ENCODE measurements around the gene PGM5. TPM values are rescaled to one million over a fixed set of nuclear protein-coding genes. Genes with fewer than 3 reads are reported as not detected.

PGM5 gene
- total and polyA plus RNA-seq, 4 donors = 4.3 to 51.7 (median 12.0) TPM

DNA sequence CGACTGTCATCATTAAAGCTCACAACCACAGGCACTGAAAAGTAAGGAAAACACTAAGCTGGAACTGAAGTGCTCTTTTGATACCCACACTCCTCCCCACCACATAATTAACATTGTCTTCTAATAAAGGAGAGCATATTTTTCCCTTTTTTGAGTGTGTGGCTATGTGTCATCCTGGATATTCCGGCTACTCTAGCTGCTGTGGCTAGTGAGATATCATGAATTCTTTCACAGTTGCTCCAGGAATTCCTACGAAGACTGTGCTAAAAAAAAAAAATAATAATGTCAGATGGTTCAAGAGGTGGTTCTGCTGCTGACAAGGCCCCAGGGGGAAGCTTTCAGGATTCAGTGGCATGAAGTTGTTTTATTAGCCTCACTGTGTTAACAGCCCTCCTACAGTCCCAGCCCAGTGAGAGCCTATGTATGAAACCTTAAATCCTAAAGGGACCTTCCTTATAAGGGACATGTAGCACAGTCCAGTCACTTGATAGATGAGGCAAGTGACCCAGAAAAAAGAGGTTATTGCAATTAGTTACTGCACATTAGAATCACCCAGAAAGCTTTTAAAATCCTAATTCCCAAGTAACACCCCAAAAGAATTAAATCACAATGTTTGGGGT lies 137.7 kb downstream of the PGM5 start:
- H3K9ac ChIP-seq (ENCODE audit: insufficient read depth in 1 of 2, low read length in 2 of 2) = no peak overlapping the region
- no peaks in the 10 kb centered on the region for H3K27me3 ChIP-seq (ENCODE audit: control insufficient read depth in 3 of 3, insufficient read depth in 3 of 3, low read length in 2 of 3)
- TF ChIP-seq, protein P1, sequence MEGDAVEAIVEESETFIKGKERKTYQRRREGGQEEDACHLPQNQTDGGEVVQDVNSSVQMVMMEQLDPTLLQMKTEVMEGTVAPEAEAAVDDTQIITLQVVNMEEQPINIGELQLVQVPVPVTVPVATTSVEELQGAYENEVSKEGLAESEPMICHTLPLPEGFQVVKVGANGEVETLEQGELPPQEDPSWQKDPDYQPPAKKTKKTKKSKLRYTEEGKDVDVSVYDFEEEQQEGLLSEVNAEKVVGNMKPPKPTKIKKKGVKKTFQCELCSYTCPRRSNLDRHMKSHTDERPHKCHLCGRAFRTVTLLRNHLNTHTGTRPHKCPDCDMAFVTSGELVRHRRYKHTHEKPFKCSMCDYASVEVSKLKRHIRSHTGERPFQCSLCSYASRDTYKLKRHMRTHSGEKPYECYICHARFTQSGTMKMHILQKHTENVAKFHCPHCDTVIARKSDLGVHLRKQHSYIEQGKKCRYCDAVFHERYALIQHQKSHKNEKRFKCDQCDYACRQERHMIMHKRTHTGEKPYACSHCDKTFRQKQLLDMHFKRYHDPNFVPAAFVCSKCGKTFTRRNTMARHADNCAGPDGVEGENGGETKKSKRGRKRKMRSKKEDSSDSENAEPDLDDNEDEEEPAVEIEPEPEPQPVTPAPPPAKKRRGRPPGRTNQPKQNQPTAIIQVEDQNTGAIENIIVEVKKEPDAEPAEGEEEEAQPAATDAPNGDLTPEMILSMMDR (IDR thresholded peaks at IDR 0.05; ENCODE audit: control extremely low read depth, extremely low read depth) = no peak
- H3K4me1 ChIP-seq (ENCODE audit: control insufficient read depth in 5 of 5, insufficient read depth in 5 of 5, low read length in 5 of 5) = peaks cover 0 to 26% (median 13%) of the 10 kb centered on the region in 5 donors
- H3K9me3 ChIP-seq (ENCODE audit: control insufficient read depth in 4 of 4, insufficient read depth in 3 of 4, low read length in 3 of 4) = no peaks in the 10 kb centered on the region
- ATAC-seq (ENCODE audit: insufficient read depth, low FRiP score) (no peak), DNase-seq (no peak)
- peaks cover 0 to 11% (median 2%) of the 10 kb centered on the region in 4 donors for H3K36me3 ChIP-seq (ENCODE audit: control insufficient read depth in 4 of 4, insufficient read depth in 4 of 4, low read length in 4 of 4)
- no peak overlapping the region for H3K4me3 ChIP-seq
- no peak overlapping the region for H3K27ac ChIP-seq (ENCODE audit: low read depth in 1 of 2, low read length in 1 of 2)
- WGBS, 2 donors = 77 to 85% methylated on average over 3 of the region's 3 CpGs

DNA sequence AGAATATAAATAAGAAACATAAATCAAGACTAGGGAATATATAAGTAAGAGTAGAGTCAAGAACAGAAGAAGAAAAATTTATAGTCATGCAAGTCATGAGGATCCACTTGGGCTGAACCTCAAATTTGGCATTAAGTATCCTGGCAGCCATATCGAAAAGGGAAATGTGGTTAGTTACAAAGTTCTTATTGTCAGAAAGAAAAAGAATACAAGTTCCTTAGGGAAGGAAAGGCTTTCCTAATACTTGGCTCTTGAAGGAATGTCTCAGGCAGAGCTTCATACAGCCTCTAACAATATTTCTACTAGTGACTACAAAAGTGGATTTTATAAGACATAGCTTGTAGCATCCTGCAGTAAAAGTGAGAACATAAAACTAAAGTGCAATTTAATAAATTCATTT lies 138.8 kb downstream of the PGM5 start:
- no peaks in the 10 kb centered on the region for H3K27me3 ChIP-seq (ENCODE audit: control insufficient read depth in 3 of 3, insufficient read depth in 3 of 3, low read length in 2 of 3)
- no peak overlapping the region for H3K9ac ChIP-seq (ENCODE audit: insufficient read depth in 1 of 2, low read length in 2 of 2)
- WGBS, 2 donors = 69 to 75% methylated on average over 1 of the region's 1 CpG
- no peaks in the 10 kb centered on the region for H3K9me3 ChIP-seq (ENCODE audit: control insufficient read depth in 4 of 4, insufficient read depth in 3 of 4, low read length in 3 of 4)
- ATAC-seq (ENCODE audit: insufficient read depth, low FRiP score) (no peak), DNase-seq (no peak)
- H3K36me3 ChIP-seq (ENCODE audit: control insufficient read depth in 4 of 4, insufficient read depth in 4 of 4, low read length in 4 of 4) = peaks cover 0 to 17% (median 10%) of the 10 kb centered on the region in 4 donors
- no peak overlapping the region for H3K27ac ChIP-seq (ENCODE audit: low read depth in 1 of 2, low read length in 1 of 2)
- H3K4me3 ChIP-seq = no peak overlapping the region
- TF ChIP-seq, protein P1 (IDR thresholded peaks at IDR 0.05; ENCODE audit: control extremely low read depth, extremely low read depth) = no peak
- H3K4me1 ChIP-seq (ENCODE audit: control insufficient read depth in 5 of 5, insufficient read depth in 5 of 5, low read length in 5 of 5) = peaks cover 0 to 26% (median 13%) of the 10 kb centered on the region in 5 donors

DNA sequence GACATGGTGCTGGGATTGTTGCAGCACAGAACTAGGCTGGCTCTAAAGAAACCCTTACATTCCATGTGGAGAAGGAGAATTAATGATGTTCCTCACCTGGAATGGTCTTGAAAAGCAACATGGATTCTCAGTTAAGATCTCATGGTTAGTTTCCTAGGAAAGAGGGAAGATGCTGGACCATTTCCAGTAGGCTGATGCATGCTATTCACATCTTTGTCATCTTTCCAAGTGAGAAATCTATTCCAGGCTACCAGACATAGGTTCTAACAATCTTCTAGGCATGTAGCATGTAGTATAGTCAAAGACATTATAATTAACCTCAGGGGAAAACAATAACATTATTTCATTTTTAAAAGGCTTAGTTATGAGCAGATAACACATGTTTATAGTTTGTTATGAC lies 139.9 kb downstream of the PGM5 start:
- Histone ChIP-seq H3K9ac (ENCODE audit: insufficient read depth in 1 of 2, low read length in 2 of 2) (no peak overlapping the region), H3K36me3 (ENCODE audit: control insufficient read depth in 4 of 4, insufficient read depth in 4 of 4, low read length in 4 of 4) (peaks cover 0 to 23% (median 14%) of the 10 kb centered on the region in 4 donors), H3K9me3 (ENCODE audit: control insufficient read depth in 4 of 4, insufficient read depth in 3 of 4, low read length in 3 of 4) (no peaks in the 10 kb centered on the region), H3K4me1 (ENCODE audit: control insufficient read depth in 5 of 5, insufficient read depth in 5 of 5, low read length in 5 of 5) (peaks cover 0 to 26% (median 13%) of the 10 kb centered on the region in 5 donors), H3K4me3 (no peak overlapping the region), H3K27me3 (ENCODE audit: control insufficient read depth in 3 of 3, insufficient read depth in 3 of 3, low read length in 2 of 3) (no peaks in the 10 kb centered on the region), H3K27ac (ENCODE audit: low read depth in 1 of 2, low read length in 1 of 2) (no peak overlapping the region)
- DNase-seq = no peak
- no peak for ATAC-seq (ENCODE audit: insufficient read depth, low FRiP score)
- TF ChIP-seq, protein P1 (IDR thresholded peaks at IDR 0.05; ENCODE audit: control extremely low read depth, extremely low read depth) = no peak

DNA sequence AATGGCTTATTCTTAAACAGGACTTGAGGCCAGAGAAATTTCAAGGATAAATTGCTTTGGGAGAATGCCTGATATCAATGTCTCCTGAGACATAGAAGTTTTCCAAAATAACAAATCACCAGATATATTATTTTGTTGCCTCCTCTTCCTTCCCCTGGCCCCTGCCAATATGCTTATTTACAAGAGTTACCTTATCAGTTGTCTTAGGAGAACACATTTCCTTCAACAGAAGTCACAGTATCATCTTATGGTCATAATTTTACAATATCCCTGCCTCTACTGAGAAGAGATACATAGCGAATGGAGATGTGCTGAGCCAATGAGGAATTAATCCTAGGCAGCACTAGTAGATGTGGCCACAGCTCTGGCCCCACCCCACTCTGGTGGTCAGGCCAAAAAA lies 141.2 kb downstream of the PGM5 start:
- 85 to 90% methylated on average over 1 of the region's 1 CpG for whole genome bisulfite sequencing, 2 donors
- Histone ChIP-seq H3K27me3 (ENCODE audit: control insufficient read depth in 3 of 3, insufficient read depth in 3 of 3, low read length in 2 of 3) (no peaks in the 10 kb centered on the region), H3K9me3 (ENCODE audit: control insufficient read depth in 4 of 4, insufficient read depth in 3 of 4, low read length in 3 of 4) (no peaks in the 10 kb centered on the region), H3K9ac (ENCODE audit: insufficient read depth in 1 of 2, low read length in 2 of 2) (no peak overlapping the region), H3K4me1 (ENCODE audit: control insufficient read depth in 5 of 5, insufficient read depth in 5 of 5, low read length in 5 of 5) (peaks cover 0 to 33% (median 10%) of the 10 kb centered on the region in 5 donors), H3K4me3 (no peak overlapping the region), H3K27ac (ENCODE audit: low read depth in 1 of 2, low read length in 1 of 2) (no peak overlapping the region), H3K36me3 (ENCODE audit: control insufficient read depth in 4 of 4, insufficient read depth in 4 of 4, low read length in 4 of 4) (peaks cover 0 to 27% (median 16%) of the 10 kb centered on the region in 4 donors)
- ATAC-seq (ENCODE audit: insufficient read depth, low FRiP score) (no peak), DNase-seq (no peak)
- TF ChIP-seq, protein P1 (IDR thresholded peaks at IDR 0.05; ENCODE audit: control extremely low read depth, extremely low read depth) = no peak

Measured in lung (tissue), 12 donors.